Naive thymus-derived CD4-positive, alpha-beta T cell (primary cell): ENCODE results near the gene DIAPH1. TPM values are rescaled to one million over a fixed set of nuclear protein-coding genes. Genes with fewer than 3 reads are reported as not detected.

ENCODE experiments used
- ATAC-seq: fragments of 150-1000 bp; cut with Tn5 transposase; 2 replicates; pipeline ENCODE4 v1.10.0; 2021; ENCODE audit warnings: mild to moderate bottlenecking, moderate library complexity
- CTCF ChIA-PET: fragments of 350-600 bp; sonication (Branson Sonifier 250); formaldehyde crosslinking; loops from one replicate; lab custom pipeline; 2021; ENCODE audit warnings: antibody characterized with exemption; lab: Charles Lee
- POLR2A ChIA-PET: fragments of 350-600 bp; sonication (Branson Sonifier 250); formaldehyde crosslinking; loops from one replicate; lab custom pipeline; 2021; ENCODE audit warnings: antibody characterized with exemption, inconsistent platforms; lab: Charles Lee
- DNase-seq, 9 donors: peaks; one replicate each; pipeline versions ENCODE4 v3.0.0 to v3.0.0-alpha.2; 2020 to 2022; ENCODE audit warnings: mixed read lengths in 1 of 9
- H3K27ac ChIP-seq: one replicate; pipeline ENCODE4 v1.7.0; 2013; ENCODE audit warnings: mild to moderate bottlenecking, low read depth, low read length, moderate library complexity
- H3K27me3 ChIP-seq, 2 donors: one replicate each; pipeline ENCODE4 v1.7.0; 2013; ENCODE audit warnings: low read length in 2 of 2, mild to moderate bottlenecking in 2 of 2, moderate library complexity in 2 of 2; ENCODE audit not compliant: control insufficient read depth in 2 of 2, insufficient read depth in 2 of 2
- H3K36me3 ChIP-seq, 3 experiments: 1 replicate in 2 of 3; 2 replicates in 1 of 3; pipeline ENCODE4 v1.7.0; 2013; ENCODE audit warnings: low read length in 3 of 3, mild to moderate bottlenecking in 3 of 3, moderate library complexity in 1 of 3; ENCODE audit not compliant: insufficient read depth in 3 of 3, control insufficient read depth in 2 of 3
- H3K4me1 ChIP-seq, 2 donors: one replicate each; pipeline ENCODE4 v1.7.0; 2013; ENCODE audit warnings: low read length in 2 of 2, mild to moderate bottlenecking in 2 of 2, moderate library complexity in 1 of 2; ENCODE audit not compliant: control insufficient read depth in 2 of 2, insufficient read depth in 2 of 2
- H3K4me3 ChIP-seq: 2 replicates; pipeline ENCODE4 v1.7.0; 2013; ENCODE audit warnings: mild to moderate bottlenecking, low read length
- H3K9me3 ChIP-seq, 3 experiments: 1 replicate in 2 of 3; 2 replicates in 1 of 3; pipeline ENCODE4 v1.7.0; 2013; ENCODE audit warnings: low read length in 3 of 3; ENCODE audit not compliant: control insufficient read depth in 2 of 3
- H3K27ac Mint-ChIP-seq, 9 donors: one replicate each; pipeline ENCODE4 v1.8.0; 2020 to 2022; ENCODE audit warnings: mixed read lengths in 9 of 9, mild to moderate bottlenecking in 8 of 9, moderate library complexity in 5 of 9, inconsistent platforms in 2 of 9
- H3K27me3 Mint-ChIP-seq, 5 donors: one replicate each; pipeline ENCODE4 v1.8.0; 2021 to 2022; ENCODE audit warnings: mixed read lengths in 5 of 5, mild to moderate bottlenecking in 1 of 5
- H3K36me3 Mint-ChIP-seq, 5 donors: one replicate each; pipeline ENCODE4 v1.8.0; 2020 to 2022; ENCODE audit warnings: mixed read lengths in 5 of 5, mild to moderate bottlenecking in 3 of 5, inconsistent platforms in 1 of 5
- H3K4me1 Mint-ChIP-seq, 7 donors: one replicate each; pipeline ENCODE4 v1.8.0; 2020 to 2022; ENCODE audit warnings: mixed read lengths in 7 of 7, mild to moderate bottlenecking in 3 of 7, inconsistent platforms in 1 of 7
- H3K4me3 Mint-ChIP-seq, 10 donors: one replicate each; pipeline ENCODE4 v1.8.0; 2020 to 2022; ENCODE audit warnings: mild to moderate bottlenecking in 10 of 10, mixed read lengths in 10 of 10, moderate library complexity in 6 of 10, inconsistent platforms in 2 of 10
- H3K9me3 Mint-ChIP-seq, 11 donors: one replicate each; pipeline ENCODE4 v1.8.0; 2020 to 2022; ENCODE audit warnings: mixed read lengths in 11 of 11, mild to moderate bottlenecking in 4 of 11, inconsistent platforms in 1 of 11, moderate library complexity in 1 of 11
- intact Hi-C, 2 donors: fragments of 100-400 bp; cut with micrococcal nuclease; formaldehyde crosslinking; loops; one replicate each; pipeline ENCODE4 v1.15.1; 2023
- polyA plus RNA-seq, 2 donors: library from polyadenylated mRNA; unstranded; fragments of 300-500 nt; fragmentation: Illumina TruSeq; gene quantifications; one replicate each; pipeline ENCODE4 v1.2.3, GENCODE V29; 2021
- total RNA-seq, 6 experiments: library from RNA in 5 of 6; stranded (reverse) in 5 of 6; gene quantifications; 1 replicate in 5 of 6; 2 replicates in 1 of 6; pipeline ENCODE4 v1.2.3 and lab custom pipeline; 2021 to 2026

DIAPH1 gene
- total and polyA plus RNA-seq, 7 experiments from 2014 or later: 89.7 to 278 (median 172) TPM

- peaks cover 0 to 8% of the 10 kb centered on the region in 2 donors for H3K4me1 ChIP-seq
- ChIA-PET CTCF (interaction anchor here (0.6 to 2.0 kb wide), 6 partner anchors 9 to 919 kb away, joined by 3 to 13 read pairs (median 5); partner anchors contain the start of genes DIAPH1, IK, NDUFA2 and PCDHGA10), POLR2A (interaction anchor here (1.2 kb wide), 1 partner anchor 14 kb away, joined by 3 read pairs; no protein-coding TSS in a partner anchor)
- H3K4me3 Mint-ChIP-seq: no peak overlapping the region
- no peaks in the 10 kb centered on the region for H3K27me3 ChIP-seq
- peak overlapping the region; percentile 1 to 76 (median 41) for H3K27ac Mint-ChIP-seq
- DNase-seq (no peak), ATAC-seq (no peak)
- H3K36me3 Mint-ChIP-seq: peaks cover 15 to 54% (median 36%) of the 10 kb centered on the region in 5 donors
- H3K36me3 ChIP-seq: peaks cover under 1 to 64% (median 24%) of the 10 kb centered on the region in 3 experiments
- H3K9me3 ChIP-seq: no peaks in the 10 kb centered on the region
- H3K4me1 Mint-ChIP-seq: peaks cover 11 to 53% (median 34%) of the 10 kb centered on the region in 7 donors
- no peak overlapping the region for H3K4me3 ChIP-seq
- no peaks in the 10 kb centered on the region for H3K9me3 Mint-ChIP-seq
- H3K27me3 Mint-ChIP-seq: no peaks in the 10 kb centered on the region
- H3K27ac ChIP-seq: peak overlapping the region; percentile 18
- intact Hi-C loops: loop anchor here in 1 of 2 donors (2.0 to 10.0 kb wide), 3 partner anchors 207 to 861 kb away; partner anchors contain the start of genes PCDHGB2, TAF7 and ZMAT2
These were observed 52.8 kb downstream of the DIAPH1 start for GRCh38 chr5:141565826-141566570.

- H3K27ac ChIP-seq: peak overlapping the region; percentile 43
- DNase-seq (peak; percentile 17 to 89 (median 80)), ATAC-seq (peak; percentile 100)
- CTCF ChIA-PET: interaction anchor here (0.6 to 2.2 kb wide), 20 partner anchors 8 to 480 kb away, joined by 3 to 17 read pairs (median 6); partner anchors contain the start of genes PCDHB14, PCDHGA10, PCDHGA11 and PCDHGB3
- H3K4me3 ChIP-seq: no peak overlapping the region
- POLR2A ChIA-PET: interaction anchor here (0.9 to 3.4 kb wide), 4 partner anchors 241 to 1162 kb away, joined by 3 to 26 read pairs (median 4); partner anchors contain the start of genes PCDHB8 and TAF7
- Mint-ChIP-seq H3K4me1 (peaks cover 13 to 51% (median 38%) of the 10 kb centered on the region in 7 donors), H3K4me3 (peak overlapping the region in 1 of 10 donors; percentile 8), H3K36me3 (peaks cover 7 to 62% (median 38%) of the 10 kb centered on the region in 5 donors), H3K27ac (peak overlapping the region; percentile 41 to 93 (median 72)), H3K9me3 (no peaks in the 10 kb centered on the region), H3K27me3 (no peaks in the 10 kb centered on the region)
- H3K36me3 ChIP-seq: peaks cover 3 to 59% (median 17%) of the 10 kb centered on the region in 3 experiments
- intact Hi-C loops: loop anchor here (1.0 to 10.0 kb wide), 14 partner anchors 42 to 859 kb away; partner anchors contain the start of genes PCDHB9 (in 2 of the 2), TAF7 (in 2 of the 2), PCDHB14 (in 1 of the 2) and PCDHGB2 (in 1 of the 2)
- no peaks in the 10 kb centered on the region for H3K27me3 ChIP-seq
- H3K9me3 ChIP-seq: no peaks in the 10 kb centered on the region
- peaks cover 0 to 8% of the 10 kb centered on the region in 2 donors for H3K4me1 ChIP-seq
These were observed 54.5 kb downstream of the DIAPH1 start for GRCh38 chr5:141564216-141564692.

- CTCF ChIA-PET: interaction anchor here (1.2 kb wide), 1 partner anchor 148 kb away, joined by 4 read pairs; the partner anchor contains the start of gene PCDHGA10
- Histone ChIP-seq H3K9me3 (no peaks in the 10 kb centered on the region), H3K27me3 (no peaks in the 10 kb centered on the region), H3K36me3 (peaks cover 4 to 51% (median 25%) of the 10 kb centered on the region in 3 experiments), H3K27ac (no peak overlapping the region), H3K4me3 (no peak overlapping the region), H3K4me1 (peaks cover 7 to 15% of the 10 kb centered on the region in 2 donors)
- no peaks in the 10 kb centered on the region for H3K9me3 Mint-ChIP-seq
- H3K27me3 Mint-ChIP-seq: no peaks in the 10 kb centered on the region
- no peak overlapping the region for H3K4me3 Mint-ChIP-seq
- H3K4me1 Mint-ChIP-seq: peaks cover 16 to 61% (median 46%) of the 10 kb centered on the region in 7 donors
- peak overlapping the region in 2 of 9 donors; percentile 13 to 39 for H3K27ac Mint-ChIP-seq
- H3K36me3 Mint-ChIP-seq: peaks cover 5 to 68% (median 48%) of the 10 kb centered on the region in 5 donors
- POLR2A ChIA-PET: no interaction called here
- intact Hi-C loops: loop anchor here in 1 of 2 donors (5.0 to 10.0 kb wide), 3 partner anchors 39 to 856 kb away; partner anchors contain the start of genes PCDHB9 and ZMAT2
- DNase-seq (no peak), ATAC-seq (no peak)
These were observed 57.9 kb downstream of the DIAPH1 start for GRCh38 chr5:141560725-141561483.

GRCh38 chr5:141560151-141560550 is 58.6 kb downstream of the DIAPH1 start:
- H3K4me1 ChIP-seq: peaks cover 7 to 15% of the 10 kb centered on the region in 2 donors
- H3K4me3 ChIP-seq: no peak overlapping the region
- peaks cover 10 to 52% (median 20%) of the 10 kb centered on the region in 3 experiments for H3K36me3 ChIP-seq
- no peak overlapping the region for H3K27ac ChIP-seq
- ATAC-seq (no peak), DNase-seq (no peak)
- Mint-ChIP-seq H3K36me3 (peaks cover 3 to 63% (median 43%) of the 10 kb centered on the region in 5 donors), H3K27ac (peak overlapping the region in 2 of 9 donors; percentile 11 to 13), H3K27me3 (no peaks in the 10 kb centered on the region), H3K9me3 (no peaks in the 10 kb centered on the region), H3K4me3 (no peak overlapping the region), H3K4me1 (peaks cover 18 to 60% (median 42%) of the 10 kb centered on the region in 7 donors)
- intact Hi-C loops: loop anchor here in 1 of 2 donors (5.0 to 10.0 kb wide), 3 partner anchors 38 to 855 kb away; partner anchors contain the start of genes PCDHB9 and ZMAT2
- CTCF ChIA-PET: interaction anchor here (1.2 kb wide), 1 partner anchor 147 kb away, joined by 4 read pairs; the partner anchor contains the start of gene PCDHGA10
- POLR2A ChIA-PET: no interaction called here
- H3K9me3 ChIP-seq: no peaks in the 10 kb centered on the region
- no peaks in the 10 kb centered on the region for H3K27me3 ChIP-seq

- Histone ChIP-seq H3K9me3 (no peaks in the 10 kb centered on the region), H3K27ac (no peak overlapping the region), H3K4me1 (peaks cover 7 to 13% of the 10 kb centered on the region in 2 donors), H3K4me3 (no peak overlapping the region), H3K27me3 (no peaks in the 10 kb centered on the region), H3K36me3 (peaks cover 10 to 54% (median 19%) of the 10 kb centered on the region in 3 experiments)
- H3K27ac Mint-ChIP-seq: peak overlapping the region in 5 of 9 donors; percentile 8 to 59 (median 45)
- H3K4me1 Mint-ChIP-seq: peaks cover 21 to 62% (median 43%) of the 10 kb centered on the region in 7 donors
- ATAC-seq: no peak
- POLR2A ChIA-PET: no interaction called here
- DNase-seq: no peak
- no peaks in the 10 kb centered on the region for H3K9me3 Mint-ChIP-seq
- H3K4me3 Mint-ChIP-seq: no peak overlapping the region
- CTCF ChIA-PET: interaction anchor here (0.6 to 0.9 kb wide), 2 partner anchors 12 to 47 kb away, joined by 3 read pairs; no protein-coding TSS in a partner anchor
- peaks cover 3 to 66% (median 40%) of the 10 kb centered on the region in 5 donors for H3K36me3 Mint-ChIP-seq
- intact Hi-C loops: loop anchor here in 1 of 2 donors (5.0 to 10.0 kb wide), 2 partner anchors 217 to 475 kb away; partner anchors contain the start of gene PCDHGA3
- H3K27me3 Mint-ChIP-seq: no peaks in the 10 kb centered on the region
These were observed 59.3 kb downstream of the DIAPH1 start for GRCh38 chr5:141559461-141559860.
